ENCODE results near the gene MAML3.

Gene MAML3

GRCh38 chr4:139828966-139829664 lies 324.9 kb downstream of the MAML3 start:
- H3K27ac ChIP-seq = no peak overlapping the region
- no peak for TF ChIP-seq CTCF (conservative IDR thresholded peaks at IDR 0.05)

DNA sequence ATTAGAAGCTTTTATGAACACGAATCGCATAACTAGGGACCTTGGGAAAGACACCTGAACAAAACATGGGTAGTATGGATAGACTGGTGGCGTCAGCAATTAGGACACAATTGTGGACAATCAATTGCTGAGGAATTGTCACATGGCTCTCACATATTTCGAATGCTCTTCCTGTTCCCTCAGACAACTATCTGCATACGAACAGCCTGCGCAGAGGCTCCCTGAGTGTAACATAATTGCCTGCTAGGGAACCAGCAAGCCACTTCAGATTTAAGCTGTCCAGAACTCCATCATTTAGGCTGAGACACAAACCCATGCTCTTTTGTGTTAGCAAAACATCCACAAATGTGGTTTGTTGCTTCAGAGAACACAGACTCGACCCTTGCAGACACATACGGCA lies 327.6 kb downstream of the MAML3 start:
- no peak for TF ChIP-seq CTCF (conservative IDR thresholded peaks at IDR 0.05)
- H3K27ac ChIP-seq = no peak overlapping the region

GRCh38 chr4:139825523-139826014 lies 328.4 kb downstream of the MAML3 start:
- H3K27ac ChIP-seq = no peak overlapping the region
- TF ChIP-seq CTCF (conservative IDR thresholded peaks at IDR 0.05) = no peak

GRCh38 chr4:139824882-139825522 lies 329.0 kb downstream of the MAML3 start:
- TF ChIP-seq CTCF (conservative IDR thresholded peaks at IDR 0.05) = no peak
- no peak overlapping the region for H3K27ac ChIP-seq

DNA sequence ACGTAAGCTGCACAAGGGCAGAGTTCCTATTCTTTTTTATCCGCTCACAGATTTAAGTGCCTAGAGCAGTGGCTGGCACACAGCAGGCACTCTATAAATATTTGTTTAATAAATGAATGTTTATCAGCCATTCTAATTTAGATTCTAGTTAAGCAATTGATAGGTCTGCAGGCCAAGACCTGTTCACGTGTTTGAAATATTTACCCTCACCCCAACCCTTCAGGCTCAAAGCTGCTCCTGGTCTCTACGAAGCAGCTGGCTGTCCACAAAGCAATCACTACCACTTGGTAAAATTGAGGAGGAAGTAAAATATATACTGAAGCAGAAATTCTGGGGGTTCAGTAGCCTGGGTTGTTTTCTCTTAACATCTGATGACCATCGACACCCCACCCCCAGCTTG lies 330.2 kb downstream of the MAML3 start:
- no peak overlapping the region for H3K27ac ChIP-seq
- no peak for TF ChIP-seq CTCF (conservative IDR thresholded peaks at IDR 0.05)

- no peak for TF ChIP-seq CTCF (conservative IDR thresholded peaks at IDR 0.05)
- H3K27ac ChIP-seq = no peak overlapping the region
Measured at GRCh38 chr4:139823345-139823744, 330.6 kb downstream of the MAML3 start.

DNA sequence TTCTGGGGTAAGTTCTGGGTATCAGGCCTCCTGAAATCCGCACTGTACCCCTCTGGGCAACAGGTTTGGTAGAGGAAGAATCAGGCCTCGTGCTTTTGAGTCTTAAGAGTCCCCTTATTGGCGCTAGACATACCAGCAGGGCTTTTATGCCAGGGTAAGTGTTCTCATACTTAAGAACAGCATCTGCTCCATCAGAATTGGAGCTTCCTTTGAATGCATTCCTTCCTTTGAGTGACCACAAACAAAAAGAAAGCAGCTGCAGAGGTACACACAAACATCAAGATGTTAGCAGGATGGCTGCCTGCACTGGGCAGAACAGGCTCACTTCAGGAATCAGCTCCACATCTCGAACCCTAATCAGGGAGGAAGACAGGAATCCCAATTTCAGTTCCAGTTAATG lies 331.6 kb downstream of the MAML3 start:
- TF ChIP-seq CTCF (conservative IDR thresholded peaks at IDR 0.05) = no peak
- H3K27ac ChIP-seq = no peak overlapping the region

Data from VCaP (cell line).